Measurements from ENCODE around the gene ZNF808.
"Not testable (repeated sequence)": the region's sequence is repeated elsewhere in the genome, so short reads cannot be mapped to it uniquely, and the experiment has no call there.

Gene ZNF808

DNA sequence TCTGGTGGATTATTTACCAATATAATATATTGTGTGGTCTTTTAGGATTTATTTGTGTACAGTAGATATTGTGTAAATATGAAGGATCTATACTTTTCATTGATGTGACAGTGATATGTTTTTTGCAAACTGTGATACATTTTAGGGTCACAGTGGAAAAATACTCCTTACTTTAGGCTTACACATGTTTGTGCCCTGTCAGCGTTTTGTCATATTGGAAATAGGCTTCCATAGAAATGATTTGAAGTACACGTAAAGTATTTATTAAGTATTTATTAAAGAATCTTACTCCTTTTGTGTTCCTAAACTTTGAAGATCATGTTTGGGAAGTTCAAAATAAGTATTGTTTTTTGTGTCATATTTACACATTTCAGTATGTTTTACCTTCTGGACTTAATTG lies 5.0 kb downstream of the ZNF808 start:
- H3K27ac ChIP-seq: no peak overlapping the region
- TF ChIP-seq, protein P1, sequence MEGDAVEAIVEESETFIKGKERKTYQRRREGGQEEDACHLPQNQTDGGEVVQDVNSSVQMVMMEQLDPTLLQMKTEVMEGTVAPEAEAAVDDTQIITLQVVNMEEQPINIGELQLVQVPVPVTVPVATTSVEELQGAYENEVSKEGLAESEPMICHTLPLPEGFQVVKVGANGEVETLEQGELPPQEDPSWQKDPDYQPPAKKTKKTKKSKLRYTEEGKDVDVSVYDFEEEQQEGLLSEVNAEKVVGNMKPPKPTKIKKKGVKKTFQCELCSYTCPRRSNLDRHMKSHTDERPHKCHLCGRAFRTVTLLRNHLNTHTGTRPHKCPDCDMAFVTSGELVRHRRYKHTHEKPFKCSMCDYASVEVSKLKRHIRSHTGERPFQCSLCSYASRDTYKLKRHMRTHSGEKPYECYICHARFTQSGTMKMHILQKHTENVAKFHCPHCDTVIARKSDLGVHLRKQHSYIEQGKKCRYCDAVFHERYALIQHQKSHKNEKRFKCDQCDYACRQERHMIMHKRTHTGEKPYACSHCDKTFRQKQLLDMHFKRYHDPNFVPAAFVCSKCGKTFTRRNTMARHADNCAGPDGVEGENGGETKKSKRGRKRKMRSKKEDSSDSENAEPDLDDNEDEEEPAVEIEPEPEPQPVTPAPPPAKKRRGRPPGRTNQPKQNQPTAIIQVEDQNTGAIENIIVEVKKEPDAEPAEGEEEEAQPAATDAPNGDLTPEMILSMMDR (IDR thresholded peaks at IDR 0.05): no peak
- TF ChIP-seq ZFX (IDR thresholded peaks at IDR 0.05; ENCODE audit: borderline replicate concordance): no peak

DNA sequence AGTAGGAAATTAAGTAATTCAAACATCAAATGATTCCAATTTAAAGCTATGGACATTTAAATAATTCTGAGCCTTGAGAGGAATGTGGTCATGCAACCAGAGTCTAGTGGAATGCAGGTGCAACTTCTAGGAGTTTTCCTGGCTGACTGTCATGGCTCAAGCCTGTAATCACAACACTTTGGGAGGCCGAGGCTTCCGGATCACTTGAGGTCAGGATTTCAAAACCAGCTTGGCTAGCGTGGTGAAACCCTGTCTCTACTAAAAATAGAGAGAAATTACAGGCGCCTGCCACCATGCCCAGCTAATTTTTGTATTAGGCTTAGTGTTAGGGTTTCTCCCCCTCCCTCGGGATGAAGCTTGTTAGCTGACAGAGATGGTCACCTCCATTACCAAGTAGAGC lies 6.4 kb downstream of the ZNF808 start:
- H3K27ac ChIP-seq: no peak overlapping the region
- no peak for TF ChIP-seq ZFX (IDR thresholded peaks at IDR 0.05; ENCODE audit: borderline replicate concordance)
- TF ChIP-seq, protein P1 (IDR thresholded peaks at IDR 0.05): no peak

DNA sequence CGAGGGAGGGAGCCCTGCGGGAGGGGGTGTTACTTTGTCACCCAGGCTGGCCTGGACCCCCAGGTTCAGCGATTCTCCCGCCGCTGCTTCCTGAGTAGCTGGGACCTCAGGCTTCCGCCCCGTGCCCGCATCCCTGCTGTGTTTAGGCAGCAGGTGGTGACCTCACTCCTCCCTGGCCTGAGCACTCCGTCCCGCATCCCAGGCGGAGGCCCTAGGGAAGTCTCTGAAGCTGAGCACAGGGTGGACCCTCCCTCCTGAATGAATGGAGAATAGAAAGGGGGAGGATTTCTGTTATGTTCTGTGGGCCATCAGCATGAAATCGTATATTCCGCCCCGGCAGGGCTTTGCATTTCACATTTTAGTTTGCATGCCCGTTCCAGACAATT lies 7.9 kb downstream of the ZNF808 start:
- H3K27ac ChIP-seq: not testable (repeated sequence)

DNA sequence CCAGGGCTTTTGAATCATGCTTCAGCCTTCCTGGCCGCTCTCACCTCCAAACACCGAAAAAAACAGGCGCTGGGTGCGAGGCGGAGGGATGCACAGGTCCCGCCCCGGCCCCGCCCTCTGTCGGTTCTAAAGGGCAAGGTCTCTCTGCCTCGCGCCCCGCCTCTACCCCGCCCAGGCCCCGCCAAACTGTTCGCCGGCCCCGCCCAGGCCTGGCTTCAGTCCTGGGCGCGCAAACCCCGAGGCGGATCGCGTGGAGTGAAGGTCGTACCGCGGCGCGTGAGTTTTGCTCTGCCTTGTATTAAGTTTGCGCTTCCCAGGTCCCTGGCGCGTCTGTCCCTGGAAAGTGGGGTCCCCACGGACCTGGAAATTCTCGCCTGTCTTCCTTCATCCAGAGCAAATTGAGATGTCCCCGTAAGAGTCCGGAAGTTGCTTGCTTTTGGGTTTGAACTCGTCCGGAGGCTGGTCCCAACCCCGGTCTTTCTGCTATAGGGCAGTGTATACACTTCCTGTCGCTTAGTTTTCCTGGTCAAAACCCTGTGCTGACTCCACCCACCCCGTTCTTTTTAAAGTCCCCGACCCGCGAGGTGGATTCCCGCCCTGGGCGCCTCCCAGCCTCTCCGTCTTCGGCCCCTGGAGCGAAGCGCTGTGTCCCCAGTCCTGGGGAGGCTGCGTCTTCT lies 8.4 kb downstream of the ZNF808 start:
- TF ChIP-seq, protein P1 (IDR thresholded peaks at IDR 0.05): no peak
- TF ChIP-seq ZFX (IDR thresholded peaks at IDR 0.05; ENCODE audit: borderline replicate concordance): no peak
- no peak overlapping the region for H3K27ac ChIP-seq

DNA sequence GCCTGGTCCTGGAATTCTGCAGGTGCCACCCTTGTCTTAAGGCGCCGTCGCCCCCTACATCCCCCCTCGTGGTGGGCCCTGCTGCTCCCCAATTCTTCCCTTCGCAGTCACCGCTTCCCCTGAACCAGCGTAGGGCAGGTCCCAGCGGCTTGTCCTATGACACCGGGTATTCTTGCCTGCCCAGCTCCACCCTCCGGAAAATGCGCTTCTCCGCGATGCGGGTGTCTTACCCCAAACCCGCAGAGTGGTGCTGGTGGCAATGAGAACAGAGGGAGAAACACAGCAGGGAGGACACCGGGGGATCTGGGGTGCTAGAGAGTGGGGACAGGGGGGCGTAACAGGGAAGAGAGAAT lies 9.0 kb downstream of the ZNF808 start:
- H3K27ac ChIP-seq: no peak overlapping the region
- no peak for TF ChIP-seq ZFX (IDR thresholded peaks at IDR 0.05; ENCODE audit: borderline replicate concordance)
- TF ChIP-seq, protein P1 (IDR thresholded peaks at IDR 0.05): no peak

DNA sequence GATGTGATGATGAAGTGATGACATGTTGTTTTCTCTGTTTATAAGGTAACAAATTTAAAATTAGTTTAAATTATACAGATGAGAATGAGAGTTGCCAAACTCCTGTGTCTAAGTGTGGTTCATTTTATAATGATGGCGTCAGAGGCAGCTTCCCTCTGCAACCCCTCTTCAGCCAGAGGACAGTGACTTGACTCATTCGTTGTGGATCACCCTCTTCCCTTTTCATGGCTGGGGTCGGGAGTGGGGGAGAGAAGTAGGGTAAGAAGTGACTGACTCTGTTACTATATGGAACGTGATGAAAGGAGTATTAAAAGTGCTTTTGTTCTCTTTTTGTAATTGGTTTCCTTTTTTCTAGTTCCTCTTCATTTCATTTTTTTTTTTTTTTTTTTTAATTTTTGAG lies 11.3 kb downstream of the ZNF808 start:
- not testable (repeated sequence) for H3K27ac ChIP-seq

DNA sequence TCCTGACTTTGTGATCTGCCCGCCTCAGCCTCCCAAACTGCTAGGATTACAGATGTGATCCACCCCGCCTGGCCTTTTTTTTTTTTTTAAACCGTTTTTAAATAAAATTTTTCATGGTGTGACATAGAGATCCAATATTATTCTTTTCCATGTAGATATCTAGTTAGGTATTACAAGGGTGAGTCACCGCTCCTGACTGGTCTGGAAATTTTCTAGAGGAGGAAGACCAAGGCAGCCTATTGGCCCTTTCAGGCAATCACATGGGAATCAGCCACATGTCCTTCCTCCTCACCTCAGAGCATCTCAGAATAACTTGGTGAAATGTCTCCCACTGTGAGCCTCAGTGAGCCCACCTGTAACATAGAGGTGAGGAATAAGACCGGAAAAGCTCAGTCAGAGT lies 13.7 kb downstream of the ZNF808 start:
- not testable (repeated sequence) for H3K27ac ChIP-seq

DNA sequence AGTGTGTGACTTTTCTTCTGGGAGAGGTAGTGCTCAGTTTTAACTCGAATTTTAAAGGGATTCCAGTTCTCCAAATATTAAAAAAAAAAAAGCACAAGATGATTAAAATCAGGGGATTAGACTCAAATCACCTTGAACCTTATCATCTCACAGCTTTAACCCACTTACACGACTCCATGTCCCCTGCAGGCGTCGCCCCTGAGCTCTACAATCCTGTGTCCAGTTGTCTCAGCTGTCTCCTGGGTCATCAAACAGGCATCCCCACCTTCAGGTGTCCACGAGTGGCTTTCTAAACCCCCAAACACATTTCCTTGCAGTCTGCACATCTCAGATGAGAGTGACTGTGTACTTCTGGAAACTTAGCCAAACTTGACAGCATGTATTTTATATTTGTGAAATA lies 14.1 kb downstream of the ZNF808 start:
- TF ChIP-seq, protein P1 (IDR thresholded peaks at IDR 0.05): no peak
- TF ChIP-seq ZFX (IDR thresholded peaks at IDR 0.05; ENCODE audit: borderline replicate concordance): no peak
- no peak overlapping the region for H3K27ac ChIP-seq

DNA sequence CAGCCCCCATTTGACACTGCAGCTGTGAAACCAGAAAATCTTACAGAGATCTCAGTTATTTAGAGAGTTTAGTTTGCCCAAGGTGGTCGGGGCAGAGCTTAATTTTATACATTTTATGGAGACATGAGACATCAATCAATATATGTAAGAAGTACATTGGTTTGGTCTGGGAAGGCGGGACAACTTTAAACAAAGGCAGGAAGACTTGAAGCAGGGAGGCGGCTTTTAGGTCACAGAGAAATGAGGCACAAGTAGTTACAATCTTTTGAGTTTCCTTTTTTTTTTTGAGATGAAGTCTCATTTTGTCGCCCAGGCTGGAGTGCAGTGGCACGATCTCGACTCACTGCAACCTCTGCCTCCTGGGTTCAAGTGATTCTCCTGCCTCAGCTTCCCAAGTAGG lies 15.1 kb downstream of the ZNF808 start:
- not testable (repeated sequence) for H3K27ac ChIP-seq

All from 22Rv1 (cell line).